Measurements from ENCODE around the gene TNFAIP3.

GRCh38 chr6:137875606-137876005, 8.5 kb downstream of the TNFAIP3 start:
- TF ChIP-seq, protein P1, sequence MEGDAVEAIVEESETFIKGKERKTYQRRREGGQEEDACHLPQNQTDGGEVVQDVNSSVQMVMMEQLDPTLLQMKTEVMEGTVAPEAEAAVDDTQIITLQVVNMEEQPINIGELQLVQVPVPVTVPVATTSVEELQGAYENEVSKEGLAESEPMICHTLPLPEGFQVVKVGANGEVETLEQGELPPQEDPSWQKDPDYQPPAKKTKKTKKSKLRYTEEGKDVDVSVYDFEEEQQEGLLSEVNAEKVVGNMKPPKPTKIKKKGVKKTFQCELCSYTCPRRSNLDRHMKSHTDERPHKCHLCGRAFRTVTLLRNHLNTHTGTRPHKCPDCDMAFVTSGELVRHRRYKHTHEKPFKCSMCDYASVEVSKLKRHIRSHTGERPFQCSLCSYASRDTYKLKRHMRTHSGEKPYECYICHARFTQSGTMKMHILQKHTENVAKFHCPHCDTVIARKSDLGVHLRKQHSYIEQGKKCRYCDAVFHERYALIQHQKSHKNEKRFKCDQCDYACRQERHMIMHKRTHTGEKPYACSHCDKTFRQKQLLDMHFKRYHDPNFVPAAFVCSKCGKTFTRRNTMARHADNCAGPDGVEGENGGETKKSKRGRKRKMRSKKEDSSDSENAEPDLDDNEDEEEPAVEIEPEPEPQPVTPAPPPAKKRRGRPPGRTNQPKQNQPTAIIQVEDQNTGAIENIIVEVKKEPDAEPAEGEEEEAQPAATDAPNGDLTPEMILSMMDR (conservative IDR thresholded peaks at IDR 0.05 in 1 of 2, IDR thresholded peaks at IDR 0.05 in 1 of 2; ENCODE audit: low read depth in 1 of 2, low read length in 2 of 2), result no peak
- TF ChIP-seq EZH2 (IDR thresholded peaks at IDR 0.05; ENCODE audit: low read length, missing control alignments), result no peak
